VCaP (cell line): ENCODE measurements around the gene MAD2L1.
"Not testable (repeated sequence)": the region's sequence is repeated elsewhere in the genome, so short reads cannot be mapped to it uniquely, and the experiment has no call there.

Experiments used
- H3K27ac ChIP-seq: fragments of 450-650 bp; 2 replicates; pipeline ENCODE4 v1.5.1; 2017
- CTCF ChIP-seq: fragments of 450-650 bp; conservative IDR thresholded peaks from 2 replicates; pipeline ENCODE4 v1.5.1; 2017; ENCODE audit warnings: mild to moderate bottlenecking, moderate library complexity

MAD2L1 gene

DNA sequence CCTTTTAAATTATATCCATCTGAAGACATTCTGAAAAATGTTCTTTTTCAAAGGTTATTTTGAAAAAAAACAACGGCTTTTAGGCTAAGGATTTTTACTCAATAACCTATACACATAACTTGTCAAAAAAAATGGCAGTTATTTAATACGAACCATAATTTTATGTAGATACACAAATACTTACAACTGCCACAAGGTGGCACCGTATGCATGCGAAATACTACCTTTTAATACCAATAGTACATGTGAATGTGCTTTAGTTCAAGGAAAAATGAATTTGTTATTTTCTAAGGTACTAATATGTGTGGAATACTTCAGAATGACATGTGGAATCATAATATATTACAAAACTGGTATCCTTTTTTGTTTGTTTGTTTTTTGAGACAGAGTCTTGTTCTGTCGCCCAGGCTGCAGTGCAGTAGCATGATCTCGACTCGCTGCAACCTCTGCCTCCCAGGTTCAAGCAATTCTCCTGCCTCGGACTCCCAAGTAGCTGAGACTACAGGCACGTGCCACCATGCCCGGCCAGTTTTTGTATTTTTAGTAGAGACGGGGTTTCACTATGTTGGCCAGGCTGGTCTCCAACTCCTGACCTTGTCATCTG, 4.6 kb upstream of the MAD2L1 start:
- peak; percentile 74 for TF ChIP-seq CTCF
- no peak overlapping the region for H3K27ac ChIP-seq

- no peak overlapping the region for H3K27ac ChIP-seq
- TF ChIP-seq CTCF = no peak
Measured at GRCh38 chr4:120070196-120070595, 3.5 kb upstream of the MAD2L1 start.

GRCh38 chr4:120065974-120066516, 603 bp downstream of the MAD2L1 start:
- H3K27ac ChIP-seq = peak overlapping the region; percentile 81
- no peak for TF ChIP-seq CTCF

DNA sequence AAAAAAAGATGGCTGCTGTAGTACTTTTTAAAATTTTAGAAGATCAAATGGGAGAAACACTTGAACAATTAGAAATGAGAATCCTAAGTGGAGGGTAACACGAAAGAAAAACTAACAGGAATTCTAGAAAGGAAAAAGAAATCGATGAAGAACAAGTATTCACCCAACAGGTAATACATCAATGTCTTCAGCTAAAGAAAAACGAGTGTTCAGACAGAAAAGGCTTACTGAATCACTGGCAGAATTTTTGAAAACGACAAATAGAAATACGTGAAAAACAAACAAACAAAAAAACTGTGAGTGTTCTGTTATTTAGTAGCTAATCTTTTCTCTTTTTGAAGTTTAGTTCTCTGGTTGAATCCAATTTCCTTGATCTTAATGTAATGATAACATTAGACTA, 1.8 kb downstream of the MAD2L1 start:
- no peak for TF ChIP-seq CTCF
- H3K27ac ChIP-seq = peak overlapping the region; percentile 81

GRCh38 chr4:120063711-120064110, 2.9 kb downstream of the MAD2L1 start:
- H3K27ac ChIP-seq = not testable (repeated sequence)

GRCh38 chr4:120062663-120063195, 3.9 kb downstream of the MAD2L1 start:
- TF ChIP-seq CTCF = no peak
- H3K27ac ChIP-seq = no peak overlapping the region

DNA sequence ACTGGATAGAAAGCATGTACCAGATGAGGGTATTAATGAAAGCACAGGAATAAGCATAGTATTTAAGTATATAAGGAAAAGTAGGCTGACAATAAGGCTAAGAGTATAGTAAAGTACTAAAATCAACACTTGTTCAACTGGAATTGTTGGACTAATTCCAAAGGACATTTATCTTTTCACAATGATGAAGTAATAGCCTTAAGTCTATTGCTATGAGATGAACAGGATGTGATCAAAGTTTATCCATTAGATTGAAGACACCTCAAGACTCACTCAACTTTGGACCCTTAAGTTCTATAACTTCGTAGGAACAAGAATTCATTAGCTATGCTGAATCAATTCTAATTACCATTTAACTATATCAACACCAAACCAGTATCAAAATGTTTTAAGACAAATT, 7.6 kb downstream of the MAD2L1 start:
- TF ChIP-seq CTCF = no peak

DNA sequence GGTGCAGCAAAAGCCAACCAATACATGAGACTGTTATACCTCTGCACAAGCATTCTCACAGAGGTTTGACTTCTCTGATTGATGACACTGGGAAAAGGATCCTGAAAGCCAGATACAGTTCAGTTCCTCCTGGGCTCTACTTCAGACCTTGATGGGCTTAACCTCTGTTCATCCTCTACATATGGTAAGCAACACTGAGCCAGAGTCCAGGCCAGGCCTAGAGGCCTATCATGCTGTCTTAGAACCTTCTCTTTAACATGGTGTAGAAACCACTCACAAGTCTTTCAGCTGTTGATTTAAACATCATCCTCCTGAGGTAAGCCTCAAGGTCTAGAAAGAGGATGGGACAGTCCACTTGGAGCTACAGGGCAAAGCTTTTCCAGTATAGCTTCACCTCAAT, 9.2 kb downstream of the MAD2L1 start:
- H3K27ac ChIP-seq = no peak overlapping the region
- no peak for TF ChIP-seq CTCF

More for the DNA sequence above, 7.6 kb downstream of the MAD2L1 start:
- no peak overlapping the region for H3K27ac ChIP-seq
